HEK293 (cell line): ENCODE measurements around the gene MAPK11.

ENCODE experiments used
- CTCF ChIA-PET: fragments of 350-600 bp; formaldehyde crosslinking; extraction: SDS; loops from one replicate; lab custom pipeline; 2021; ENCODE audit warnings: antibody characterized with exemption; lab: Yijun Ruan, JAX
- POLR2A ChIA-PET: fragments of 300-600 bp; formaldehyde crosslinking; extraction: SDS; loops from one replicate; lab custom pipeline; 2020; ENCODE audit warnings: antibody characterized with exemption, inconsistent platforms; lab: Yijun Ruan, JAX
- H3K27ac ChIP-seq: fragments of 200-500 bp; sonication (Bioruptor generic); 2 replicates; pipeline ENCODE4 v1.5.1; 2014; ENCODE audit warnings: low read depth, low read length, control low read depth, inconsistent platforms; ENCODE audit errors: extremely low read depth
- H3K36me3 ChIP-seq, 2 experiments: fragments of 200-500 bp in 1 of 2; sonication (Bioruptor generic) in 1 of 2; 1 replicate in 1 of 2; 2 replicates in 1 of 2; pipeline ENCODE4 v1.5.1; 2014 to 2017; ENCODE audit warnings: inconsistent platforms in 2 of 2, low read length in 2 of 2; ENCODE audit not compliant: control insufficient read depth in 2 of 2, insufficient read depth in 1 of 2
- H3K4me1 ChIP-seq: fragments of 200-500 bp; sonication (Bioruptor generic); 2 replicates; pipeline ENCODE4 v1.5.1; 2014; ENCODE audit warnings: mild to moderate bottlenecking, low read length, inconsistent platforms; ENCODE audit not compliant: control insufficient read depth, insufficient read depth
- H3K4me3 ChIP-seq: 2 replicates; pipeline ENCODE4 v1.5.1; 2011; ENCODE audit warnings: low read depth, mild to moderate bottlenecking, control low read depth, low read length, moderate library complexity
- H3K9me3 ChIP-seq: fragments of 200-500 bp; sonication (Bioruptor generic); 2 replicates; pipeline ENCODE4 v1.5.1; 2014; ENCODE audit warnings: low read depth, low read length, inconsistent platforms; ENCODE audit not compliant: control insufficient read depth, insufficient read depth
- ZNF292 ChIP-seq: fragments of 450-650 bp; formaldehyde crosslinking; IDR thresholded peaks from 2 replicates; pipeline ENCODE4 v1.5.1; 2016; ENCODE audit warnings: low read depth, missing biosample characterization, missing genetic modification characterization, borderline replicate concordance
- ZNF341 ChIP-seq: fragments of 450-650 bp; formaldehyde crosslinking; IDR thresholded peaks from 2 replicates; pipeline ENCODE4; 2016; ENCODE audit warnings: low read depth, missing biosample characterization, missing genetic modification characterization
- ZNF529 ChIP-seq: fragments of 450-650 bp; formaldehyde crosslinking; IDR thresholded peaks from 2 replicates; pipeline ENCODE4 v1.5.1; 2017; ENCODE audit warnings: missing genetic modification characterization, missing biosample characterization; ENCODE audit not compliant: insufficient replicate concordance
- ZNF621 ChIP-seq: fragments of 450-650 bp; formaldehyde crosslinking; IDR thresholded peaks from 2 replicates; pipeline ENCODE4 v1.5.1; 2017; ENCODE audit warnings: missing biosample characterization, missing genetic modification characterization
- TF ChIP-seq, protein P1 (sequence below): fragments of 450-650 bp; formaldehyde crosslinking; IDR thresholded peaks from 2 replicates; pipeline ENCODE4 v1.5.1; 2016; ENCODE audit warnings: missing biosample characterization, missing genetic modification characterization
- TF ChIP-seq, protein P2 (sequence below): fragments of 450-650 bp; formaldehyde crosslinking; IDR thresholded peaks from 2 replicates; pipeline ENCODE4 v1.5.1; 2016; ENCODE audit warnings: missing biosample characterization, missing genetic modification characterization
- TF ChIP-seq, protein P3 (sequence below): fragments of 450-650 bp; formaldehyde crosslinking; IDR thresholded peaks from 2 replicates; pipeline ENCODE4 v1.5.1; 2016; ENCODE audit warnings: missing biosample characterization, missing genetic modification characterization
- TF ChIP-seq, protein P4 (sequence below): fragments of 450-650 bp; formaldehyde crosslinking; IDR thresholded peaks from 2 replicates; pipeline ENCODE4 v1.5.1; 2016; ENCODE audit warnings: missing biosample characterization, missing genetic modification characterization, borderline replicate concordance

Gene MAPK11

DNA sequence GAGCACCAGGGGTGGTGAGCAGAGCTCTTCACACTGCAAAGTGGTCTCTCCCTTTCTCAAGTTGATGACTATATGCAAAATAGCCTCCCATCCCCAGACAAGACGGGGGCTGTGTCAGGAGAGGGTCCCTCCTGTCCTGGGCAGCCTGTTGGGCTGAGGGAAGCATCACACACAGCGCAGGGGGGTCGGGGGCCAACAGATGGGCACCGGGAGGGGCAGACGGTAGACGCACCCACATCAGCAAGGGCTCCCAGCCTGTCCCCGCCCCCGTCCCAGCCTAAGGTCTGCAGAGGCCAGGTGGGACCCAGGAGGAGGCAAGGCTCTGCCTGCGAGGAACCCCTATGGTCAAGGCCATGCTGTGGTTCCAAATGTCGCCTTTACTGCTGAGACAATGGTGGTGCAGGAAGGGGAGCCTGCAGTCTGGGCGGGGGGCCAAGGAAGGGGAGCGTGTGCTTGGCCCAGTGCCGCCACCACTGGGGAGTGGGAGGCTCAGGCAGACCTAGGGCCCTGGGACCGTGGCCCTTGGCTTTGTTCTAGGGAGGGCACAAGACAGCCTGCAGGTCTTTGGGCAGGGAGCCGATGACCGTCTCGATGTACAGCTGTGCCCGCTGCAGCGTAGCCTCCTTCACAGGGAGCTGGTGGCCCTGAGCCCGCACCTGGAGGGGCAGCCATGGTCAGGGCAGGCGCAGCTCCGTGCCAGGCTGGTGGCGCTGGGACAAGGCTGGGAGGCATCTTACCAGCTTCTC, 41.6 kb upstream of the MAPK11 start (continued):
- TF ChIP-seq ZNF529 (no peak), ZNF621 (tag by site-specific recombination) (no peak), ZNF292 (tag by site-specific recombination) (no peak)
- TF ChIP-seq, protein P1, sequence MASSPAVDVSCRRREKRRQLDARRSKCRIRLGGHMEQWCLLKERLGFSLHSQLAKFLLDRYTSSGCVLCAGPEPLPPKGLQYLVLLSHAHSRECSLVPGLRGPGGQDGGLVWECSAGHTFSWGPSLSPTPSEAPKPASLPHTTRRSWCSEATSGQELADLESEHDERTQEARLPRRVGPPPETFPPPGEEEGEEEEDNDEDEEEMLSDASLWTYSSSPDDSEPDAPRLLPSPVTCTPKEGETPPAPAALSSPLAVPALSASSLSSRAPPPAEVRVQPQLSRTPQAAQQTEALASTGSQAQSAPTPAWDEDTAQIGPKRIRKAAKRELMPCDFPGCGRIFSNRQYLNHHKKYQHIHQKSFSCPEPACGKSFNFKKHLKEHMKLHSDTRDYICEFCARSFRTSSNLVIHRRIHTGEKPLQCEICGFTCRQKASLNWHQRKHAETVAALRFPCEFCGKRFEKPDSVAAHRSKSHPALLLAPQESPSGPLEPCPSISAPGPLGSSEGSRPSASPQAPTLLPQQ (tag by site-specific recombination) = no peak

DNA sequence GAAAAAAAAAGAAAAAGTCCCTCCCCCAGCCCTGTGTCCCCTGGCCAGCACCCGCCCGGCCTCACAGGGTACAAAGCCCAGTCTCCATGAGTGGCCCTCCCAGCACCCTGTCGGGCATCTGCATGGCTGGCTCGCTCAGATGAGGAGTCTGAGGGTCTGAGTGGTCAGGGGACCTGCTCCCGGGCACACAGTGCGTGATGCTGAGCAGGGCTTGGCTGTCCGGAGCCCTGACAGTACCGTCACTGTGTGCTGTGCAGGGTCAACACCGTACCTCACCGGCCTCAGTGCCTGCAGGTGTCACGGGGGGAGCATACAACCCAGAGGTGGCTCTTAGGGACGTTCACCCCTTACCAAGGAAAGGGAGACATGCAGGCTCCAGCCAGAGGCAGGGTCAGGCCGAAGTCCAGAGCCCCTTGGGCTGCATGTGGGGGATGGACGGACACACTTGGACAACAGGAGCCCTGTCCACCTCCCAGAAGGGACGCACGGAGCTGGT, 40.8 kb upstream of the MAPK11 start:
- H3K4me1 ChIP-seq = no peaks in the 10 kb centered on the region; the same call in 1 of the 2 replicates
- no peak overlapping the region for H3K27ac ChIP-seq
- CTCF ChIA-PET = interaction anchor here (0.7 kb wide), 1 partner anchor 11 kb away, joined by 6 read pairs; no protein-coding TSS in a partner anchor

More for the DNA sequence above, 40.8 kb upstream of the MAPK11 start:
- POLR2A ChIA-PET = no interaction called here
- H3K9me3 ChIP-seq = no peaks in the 10 kb centered on the region
- H3K36me3 ChIP-seq = no peaks in the 10 kb centered on the region
- TF ChIP-seq, protein P2, sequence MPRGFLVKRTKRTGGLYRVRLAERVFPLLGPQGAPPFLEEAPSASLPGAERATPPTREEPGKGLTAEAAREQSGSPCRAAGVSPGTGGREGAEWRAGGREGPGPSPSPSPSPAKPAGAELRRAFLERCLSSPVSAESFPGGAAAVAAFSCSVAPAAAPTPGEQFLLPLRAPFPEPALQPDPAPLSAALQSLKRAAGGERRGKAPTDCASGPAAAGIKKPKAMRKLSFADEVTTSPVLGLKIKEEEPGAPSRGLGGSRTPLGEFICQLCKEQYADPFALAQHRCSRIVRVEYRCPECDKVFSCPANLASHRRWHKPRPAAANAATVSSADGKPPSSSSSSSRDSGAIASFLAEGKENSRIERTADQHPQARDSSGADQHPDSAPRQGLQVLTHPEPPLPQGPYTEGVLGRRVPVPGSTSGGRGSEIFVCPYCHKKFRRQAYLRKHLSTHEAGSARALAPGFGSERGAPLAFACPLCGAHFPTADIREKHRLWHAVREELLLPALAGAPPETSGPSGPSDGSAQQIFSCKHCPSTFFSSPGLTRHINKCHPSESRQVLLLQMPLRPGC (tag by site-specific recombination) = no peak
- TF ChIP-seq, protein P3, sequence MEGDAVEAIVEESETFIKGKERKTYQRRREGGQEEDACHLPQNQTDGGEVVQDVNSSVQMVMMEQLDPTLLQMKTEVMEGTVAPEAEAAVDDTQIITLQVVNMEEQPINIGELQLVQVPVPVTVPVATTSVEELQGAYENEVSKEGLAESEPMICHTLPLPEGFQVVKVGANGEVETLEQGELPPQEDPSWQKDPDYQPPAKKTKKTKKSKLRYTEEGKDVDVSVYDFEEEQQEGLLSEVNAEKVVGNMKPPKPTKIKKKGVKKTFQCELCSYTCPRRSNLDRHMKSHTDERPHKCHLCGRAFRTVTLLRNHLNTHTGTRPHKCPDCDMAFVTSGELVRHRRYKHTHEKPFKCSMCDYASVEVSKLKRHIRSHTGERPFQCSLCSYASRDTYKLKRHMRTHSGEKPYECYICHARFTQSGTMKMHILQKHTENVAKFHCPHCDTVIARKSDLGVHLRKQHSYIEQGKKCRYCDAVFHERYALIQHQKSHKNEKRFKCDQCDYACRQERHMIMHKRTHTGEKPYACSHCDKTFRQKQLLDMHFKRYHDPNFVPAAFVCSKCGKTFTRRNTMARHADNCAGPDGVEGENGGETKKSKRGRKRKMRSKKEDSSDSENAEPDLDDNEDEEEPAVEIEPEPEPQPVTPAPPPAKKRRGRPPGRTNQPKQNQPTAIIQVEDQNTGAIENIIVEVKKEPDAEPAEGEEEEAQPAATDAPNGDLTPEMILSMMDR (tag by site-specific recombination) = no peak
- TF ChIP-seq ZNF341 (tag by site-specific recombination) = no peak
- TF ChIP-seq, protein P4, sequence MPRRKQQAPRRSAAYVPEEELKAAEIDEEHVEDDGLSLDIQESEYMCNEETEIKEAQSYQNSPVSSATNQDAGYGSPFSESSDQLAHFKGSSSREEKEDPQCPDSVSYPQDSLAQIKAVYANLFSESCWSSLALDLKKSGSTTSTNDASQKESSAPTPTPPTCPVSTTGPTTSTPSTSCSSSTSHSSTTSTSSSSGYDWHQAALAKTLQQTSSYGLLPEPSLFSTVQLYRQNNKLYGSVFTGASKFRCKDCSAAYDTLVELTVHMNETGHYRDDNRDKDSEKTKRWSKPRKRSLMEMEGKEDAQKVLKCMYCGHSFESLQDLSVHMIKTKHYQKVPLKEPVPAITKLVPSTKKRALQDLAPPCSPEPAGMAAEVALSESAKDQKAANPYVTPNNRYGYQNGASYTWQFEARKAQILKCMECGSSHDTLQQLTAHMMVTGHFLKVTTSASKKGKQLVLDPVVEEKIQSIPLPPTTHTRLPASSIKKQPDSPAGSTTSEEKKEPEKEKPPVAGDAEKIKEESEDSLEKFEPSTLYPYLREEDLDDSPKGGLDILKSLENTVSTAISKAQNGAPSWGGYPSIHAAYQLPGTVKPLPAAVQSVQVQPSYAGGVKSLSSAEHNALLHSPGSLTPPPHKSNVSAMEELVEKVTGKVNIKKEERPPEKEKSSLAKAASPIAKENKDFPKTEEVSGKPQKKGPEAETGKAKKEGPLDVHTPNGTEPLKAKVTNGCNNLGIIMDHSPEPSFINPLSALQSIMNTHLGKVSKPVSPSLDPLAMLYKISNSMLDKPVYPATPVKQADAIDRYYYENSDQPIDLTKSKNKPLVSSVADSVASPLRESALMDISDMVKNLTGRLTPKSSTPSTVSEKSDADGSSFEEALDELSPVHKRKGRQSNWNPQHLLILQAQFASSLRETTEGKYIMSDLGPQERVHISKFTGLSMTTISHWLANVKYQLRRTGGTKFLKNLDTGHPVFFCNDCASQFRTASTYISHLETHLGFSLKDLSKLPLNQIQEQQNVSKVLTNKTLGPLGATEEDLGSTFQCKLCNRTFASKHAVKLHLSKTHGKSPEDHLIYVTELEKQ (tag by site-specific recombination) = no peak
- TF ChIP-seq, all 188 proteins: peak for 0
- H3K4me3 ChIP-seq = no peak overlapping the region
